ENCODE measurements around the gene SLC29A1. TPM values are rescaled to one million over a fixed set of nuclear protein-coding genes. Genes with fewer than 3 reads are reported as not detected.

SLC29A1 gene
- 121 and 145 TPM in 2 replicates for total RNA-seq

GRCh38 chr6:44223319-44224028 lies at the start of gene SLC29A1:
SLC29A1 (plus strand) TSS chr6:44223595; CDS start chr6:44227314, 3,719 bp downstream.

GRCh38 chr6:44216677-44217331 lies 6.6 kb upstream of the SLC29A1 start, which contains the start of gene MYMX:
MYMX (plus strand) TSS chr6:44216926; CDS start chr6:44217472, 546 bp downstream.

GRCh38 chr6:44246663-44247337 lies 23.4 kb downstream of the SLC29A1 start, which contains the start of gene HSP90AB1:
HSP90AB1 (plus strand) TSS chr6:44247101; CDS start chr6:44248630, 1,529 bp downstream.

GRCh38 chr6:44257025-44257752 lies 33.8 kb downstream of the SLC29A1 start, which contains the start of gene SLC35B2:
SLC35B2 (minus strand) TSS chr6:44257528; CDS start chr6:44257410, 118 bp downstream.

GRCh38 chr6:44265007-44265721 lies 41.8 kb downstream of the SLC29A1 start, which contains the start of gene NFKBIE:
NFKBIE (minus strand) TSS chr6:44265551; CDS start chr6:44265346, 205 bp downstream.

GRCh38 chr6:44269921-44270525 lies 46.6 kb downstream of the SLC29A1 start, which contains the start of gene TMEM151B:
TMEM151B (plus strand) TSS chr6:44270450; CDS start chr6:44270743, 293 bp downstream.

Other genes with a start within 250 kb of the SLC29A1 start
- gene MRPL14, start 96.1 kb upstream of the SLC29A1 start, total RNA-seq: 75.9 and 98.7 TPM in 2 replicates
- gene TMEM63B, start 96.0 kb upstream of the SLC29A1 start, total RNA-seq: 35.7 and 54.4 TPM in 2 replicates
- gene CAPN11, start 64.8 kb upstream of the SLC29A1 start, total RNA-seq: 0.25 TPM in 1 of 2 replicates, not detected in the other
- gene MYMX, start 6.7 kb upstream of the SLC29A1 start, total RNA-seq: 0.25 TPM in 1 of 2 replicates, not detected in the other
- 524 and 1,003 TPM in 2 replicates for gene HSP90AB1, start 23.5 kb downstream of the SLC29A1 start, total RNA-seq
- gene SLC35B2, start 33.9 kb downstream of the SLC29A1 start, total RNA-seq: 81.0 and 93.4 TPM in 2 replicates
- 24.3 and 25.4 TPM in 2 replicates for gene NFKBIE, start 42.0 kb downstream of the SLC29A1 start, total RNA-seq
- gene TMEM151B, start 46.9 kb downstream of the SLC29A1 start, total RNA-seq: not detected in 2 replicates
- 11.3 and 14.8 TPM in 2 replicates for gene AARS2, start 89.8 kb downstream of the SLC29A1 start, total RNA-seq
- gene SPATS1, start 119.1 kb downstream of the SLC29A1 start, total RNA-seq: not detected in 2 replicates
- gene CDC5L, start 164.1 kb downstream of the SLC29A1 start, total RNA-seq: 7.4 and 11.9 TPM in 2 replicates

All from mesangial cell (primary cell).